Panc1 (cell line): ENCODE data around the gene ARHGDIA.

Experiments
- CTCF ChIP-seq: fragments of 450-650 bp; IDR thresholded peaks from 2 replicates; pipeline ENCODE4 v1.5.1; 2017; ENCODE audit warnings: mild to moderate bottlenecking
- POLR2AphosphoS5 ChIP-seq: IDR thresholded peaks from 2 replicates; pipeline ENCODE4 v1.6.1; 2012; ENCODE audit warnings: mild to moderate bottlenecking, low read depth, low read length, moderate library complexity

DNA sequence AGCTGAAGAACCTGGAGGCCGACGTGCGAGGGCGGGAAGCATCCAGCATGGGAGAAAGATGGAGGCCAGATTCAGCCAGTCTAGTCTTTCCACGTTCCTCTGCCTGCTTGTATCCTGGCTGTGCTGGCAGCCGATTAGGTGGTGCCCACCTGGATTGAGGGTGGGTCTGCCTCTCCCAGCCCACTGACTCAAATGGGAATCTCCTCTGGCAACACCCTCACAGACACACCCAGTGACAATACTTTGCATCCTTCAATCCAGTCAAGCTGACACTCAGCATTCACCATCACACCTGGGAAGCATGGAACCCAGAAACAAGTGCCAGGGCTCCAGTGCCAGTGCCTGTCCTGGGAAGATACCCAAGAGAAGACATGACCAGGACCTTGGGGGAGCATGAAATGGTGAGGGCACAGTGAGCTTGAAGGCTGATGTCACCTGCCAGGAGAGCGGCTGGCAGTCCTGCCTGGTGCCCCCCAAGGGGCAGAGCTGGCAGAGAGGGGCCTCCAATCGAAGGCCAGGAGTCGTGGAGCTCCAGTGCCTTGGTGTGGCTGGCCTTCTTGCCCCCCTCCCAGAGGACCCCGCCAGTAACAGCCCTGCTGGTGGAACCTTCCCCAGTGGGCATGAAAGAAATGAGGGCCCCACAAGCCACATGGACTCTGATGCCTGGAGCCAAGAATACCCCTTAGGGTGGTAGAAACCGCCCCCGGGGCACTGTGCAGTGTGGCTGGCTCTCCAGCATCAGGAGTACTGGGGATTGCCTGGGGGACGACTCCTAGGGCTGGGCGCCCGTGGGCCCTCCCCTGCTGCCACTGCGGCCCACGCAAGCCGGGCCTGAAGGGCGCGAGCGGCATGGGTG is 30.3 kb upstream of the ARHGDIA start:
- no peak for TF ChIP-seq CTCF
- peak; percentile 46; the same call in 1 of the 2 replicates for TF ChIP-seq POLR2AphosphoS5
